ENCODE results near the gene IL18R1.

IL18R1 gene

GRCh38 chr2:102436323-102436722, 80.7 kb downstream of the IL18R1 start:
- peak; percentile 33 to 40 for DNase-seq

DNA sequence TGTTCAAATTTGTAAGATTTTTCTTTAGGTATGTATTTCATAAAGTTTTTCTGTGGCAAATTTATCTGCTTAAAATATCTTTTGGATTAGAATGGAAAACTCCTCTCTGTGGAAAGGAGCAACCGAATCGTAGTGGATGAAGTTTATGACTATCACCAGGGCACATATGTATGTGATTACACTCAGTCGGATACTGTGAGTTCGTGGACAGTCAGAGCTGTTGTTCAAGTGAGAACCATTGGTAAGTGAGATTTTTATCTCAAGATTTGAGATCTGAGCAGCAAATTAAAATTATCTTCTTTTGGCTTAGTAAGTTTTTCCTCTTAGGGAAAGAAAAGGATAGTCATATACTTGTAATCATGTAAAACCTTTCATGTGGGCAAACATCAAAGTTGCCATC, 81.5 kb downstream of the IL18R1 start:
- no peak for DNase-seq

DNA sequence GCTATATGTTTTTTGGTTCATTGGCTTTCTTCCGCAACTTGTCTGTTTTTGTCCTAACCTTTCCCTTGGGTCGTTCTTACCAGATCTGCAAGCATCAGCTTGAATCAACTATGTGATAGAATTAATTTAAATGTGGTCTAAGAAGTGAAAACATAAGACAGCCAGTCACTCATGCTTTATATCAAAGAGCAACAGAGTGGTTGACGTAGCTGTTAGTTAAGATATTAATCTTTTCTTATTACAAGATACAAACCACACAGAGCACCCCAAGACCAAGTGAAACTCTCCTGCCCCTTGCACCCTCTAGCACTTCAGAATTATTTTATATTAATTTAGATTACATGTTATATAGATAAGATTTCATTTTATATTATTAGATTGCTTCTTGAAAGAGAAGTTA, 82.5 kb downstream of the IL18R1 start:
- no peak for DNase-seq

DNA sequence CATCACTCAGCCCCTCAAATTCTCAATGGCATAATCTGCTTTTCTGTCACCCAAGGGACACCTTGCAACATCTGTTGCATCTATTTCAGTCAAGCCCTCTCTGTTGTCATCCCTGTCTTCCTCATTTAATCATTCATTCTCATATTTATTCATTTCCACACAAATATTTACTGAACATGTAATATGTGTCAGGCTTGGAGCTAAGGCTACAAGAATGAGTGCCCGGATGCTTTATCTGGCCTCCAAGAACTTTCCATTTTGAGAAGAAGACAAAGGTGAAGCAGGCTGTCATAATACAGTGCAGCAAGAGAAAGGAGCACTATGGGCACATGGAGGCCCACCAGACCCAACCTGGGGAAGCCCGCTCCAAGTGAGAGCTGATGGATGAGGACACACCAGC, 83.0 kb downstream of the IL18R1 start:
- no peak for DNase-seq

GRCh38 chr2:102439065-102439695, 83.6 kb downstream of the IL18R1 start:
- no peak for DNase-seq

- DNase-seq: peak; percentile 47 to 54
Observed at GRCh38 chr2:102442967-102443828, 87.6 kb downstream of the IL18R1 start.

DNA sequence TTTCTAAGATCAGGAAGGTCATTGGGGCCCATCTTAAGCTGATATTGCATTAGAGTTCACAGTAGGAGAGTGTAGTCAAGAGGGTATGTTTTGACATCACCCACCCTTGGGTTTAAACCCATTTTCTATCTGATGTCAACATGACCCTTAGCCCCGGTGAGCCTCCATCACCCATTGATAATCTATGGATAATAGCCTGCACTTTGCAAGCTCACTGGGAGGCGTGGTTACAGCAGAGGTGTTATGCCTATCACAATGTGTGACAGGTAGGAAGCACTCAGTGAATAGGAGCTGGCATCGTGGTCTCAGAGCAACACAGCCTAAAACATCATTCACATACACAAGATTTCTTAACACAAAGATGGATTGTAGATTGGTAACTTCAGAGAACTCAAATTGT, 88.6 kb downstream of the IL18R1 start:
- no peak for DNase-seq

DNA sequence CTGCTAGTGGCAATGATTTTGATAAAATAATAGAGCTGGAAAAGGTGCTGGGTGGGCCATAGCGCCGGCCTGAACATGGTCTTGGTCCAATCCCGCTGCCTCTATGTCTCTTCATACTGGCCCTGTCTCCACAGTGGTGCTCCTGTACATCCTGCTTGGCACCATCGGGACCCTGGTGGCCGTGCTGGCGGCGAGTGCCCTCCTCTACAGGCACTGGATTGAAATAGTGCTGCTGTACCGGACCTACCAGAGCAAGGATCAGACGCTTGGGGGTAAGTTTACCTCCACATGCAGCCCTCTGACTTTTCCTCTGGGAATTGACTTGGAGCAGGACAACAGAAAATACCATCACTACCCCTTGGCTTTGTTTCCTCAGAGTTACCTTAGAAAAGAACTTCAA, 91.3 kb downstream of the IL18R1 start:
- DNase-seq: no peak
